K562 (cell line): ENCODE data around the gene LMBR1. TPM values are rescaled to one million over a fixed set of nuclear protein-coding genes. Genes with fewer than 3 reads are reported as not detected.
"Not testable (repeated sequence)": the region's sequence is repeated elsewhere in the genome, so short reads cannot be mapped to it uniquely, and the experiment has no call there.

Experiments
- ATAC-seq: fragments of 200-7000 bp; cut with Tn5 transposase; 3 replicates; pipeline ENCODE4 v1.9.1; 2020; ENCODE audit warnings: moderate library complexity
- BruUV-seq: library from RNA; stranded (reverse); fragments of 400-500 nt; replicated peaks from 2 replicates; lab custom pipeline; 2021; lab: Mats Ljungman, UMichigan
- CTCF ChIA-PET: fragments of 300-600 bp; formaldehyde crosslinking; extraction: SDS; loops from one replicate; lab custom pipeline; 2021; ENCODE audit warnings: low intra/inter-chr PET ratio; lab: Yijun Ruan, JAX
- POLR2A ChIA-PET: fragments of 300-600, 350-650 bp; sonication (Branson Sonifier 250); formaldehyde crosslinking; extraction: SDS; loops from one replicate; lab custom pipeline; 2021; ENCODE audit warnings: antibody characterized with exemption, inconsistent platforms; lab: Yijun Ruan, JAX
- DNase-seq, 4 experiments: peaks; one replicate each; pipeline versions ENCODE4 v3.0.0 to v3.0.0-alpha.2; 2011 to 2018; ENCODE audit warnings: low spot score in 3 of 4, mixed read lengths in 3 of 4; ENCODE audit errors: extremely low read depth in 1 of 4
- FAIRE-seq: peaks from 2 replicates; lab custom pipeline; 2011; peaks lifted over from hg19 to GRCh38; lab: Jason Lieb, UNC
- H2AFZ ChIP-seq: 2 replicates; pipeline ENCODE4 v1.6.0; 2011; ENCODE audit warnings: low read depth, low read length, control low read depth, inconsistent platforms
- H3K27ac ChIP-seq: fragments of 200-600 bp; 3 replicates; pipeline ENCODE4 v1.8.0; 2011; ENCODE audit warnings: low read depth, mild to moderate bottlenecking, control low read depth, inconsistent platforms, low read length, moderate library complexity, mixed read lengths; ENCODE audit errors: extremely low read depth
- H3K27me3 ChIP-seq, 2 experiments: fragments of 300-600 bp in 1 of 2; 2 replicates in 1 of 2; 3 replicates in 1 of 2; pipeline versions ENCODE4 v1.6.0 to v1.8.0; 2011; ENCODE audit warnings: inconsistent platforms in 2 of 2, low read length in 2 of 2, mild to moderate bottlenecking in 1 of 2, mixed read lengths in 1 of 2, moderate library complexity in 1 of 2; ENCODE audit not compliant: control insufficient read depth in 2 of 2, insufficient read depth in 2 of 2
- H3K36me3 ChIP-seq: fragments of 300-600 bp; 3 replicates; pipeline ENCODE4 v1.8.0; 2011; ENCODE audit warnings: mild to moderate bottlenecking, low read length, inconsistent platforms; ENCODE audit not compliant: control insufficient read depth, insufficient read depth
- H3K4me1 ChIP-seq, 2 experiments: fragments of 200-600 bp in 1 of 2; replicated peaks in 1 of 2; 2 replicates in 1 of 2; 3 replicates in 1 of 2; pipeline versions ENCODE4 v1.5.1 to v1.8.0; 2011; ENCODE audit warnings: inconsistent platforms in 2 of 2, low read length in 2 of 2, mild to moderate bottlenecking in 1 of 2, mixed read lengths in 1 of 2, moderate library complexity in 1 of 2; ENCODE audit not compliant: control insufficient read depth in 2 of 2, insufficient read depth in 2 of 2
- H3K4me2 ChIP-seq: 2 replicates; pipeline ENCODE4 v1.6.1; 2011; ENCODE audit warnings: low read length, control low read depth, inconsistent platforms, mixed read lengths; ENCODE audit not compliant: insufficient read depth
- H3K4me3 ChIP-seq: fragments of 200-600 bp; sonication (generic), shearing (Covaris generic); 2 replicates; pipeline ENCODE4 v1.5.1; 2016; ENCODE audit warnings: control low read depth, inconsistent platforms
- H3K79me2 ChIP-seq: fragments of 200-600 bp; 3 replicates; pipeline ENCODE4 v1.8.0; 2011; ENCODE audit warnings: low read length, inconsistent platforms; ENCODE audit not compliant: control insufficient read depth, insufficient read depth
- H3K9ac ChIP-seq, 2 experiments: 2 replicates each; pipeline versions ENCODE4 v1.6.0 to v1.6.1; 2011; ENCODE audit warnings: low read depth in 2 of 2, low read length in 2 of 2, control low read depth in 1 of 2, inconsistent platforms in 1 of 2, mild to moderate bottlenecking in 1 of 2, mixed read lengths in 1 of 2; ENCODE audit not compliant: insufficient read depth in 1 of 2
- H3K9me1 ChIP-seq: one replicate; pipeline ENCODE4 v1.6.0; 2011; ENCODE audit warnings: inconsistent platforms, mild to moderate bottlenecking, low read length, moderate library complexity; ENCODE audit not compliant: control insufficient read depth, insufficient read depth
- H3K9me3 ChIP-seq: replicated peaks from 2 replicates; pipeline ENCODE4 v1.5.1; 2011; ENCODE audit warnings: low read depth, low read length, inconsistent platforms; ENCODE audit not compliant: control insufficient read depth, insufficient read depth
- H4K20me1 ChIP-seq: replicated peaks from 2 replicates; pipeline ENCODE4 v1.6.1; 2011; ENCODE audit warnings: low read length, inconsistent platforms, mixed read lengths; ENCODE audit not compliant: control insufficient read depth, insufficient read depth
- BRD9 ChIP-seq: fragments of 450-650 bp; IDR thresholded peaks from 2 replicates; pipeline ENCODE4 v1.6.1; 2018; ENCODE audit warnings: low read depth; ENCODE audit not compliant: partially characterized antibody
- CC2D1A ChIP-seq: fragments of 450-650 bp; IDR thresholded peaks from 2 replicates; pipeline ENCODE4 v1.6.1; 2017; ENCODE audit warnings: mild to moderate bottlenecking
- DPF2 ChIP-seq: fragments of 450-650 bp; IDR thresholded peaks from 2 replicates; pipeline ENCODE4 v1.6.1; 2016
- EGR1 ChIP-seq: fragments of 450-650 bp; conservative IDR thresholded peaks from 2 replicates; pipeline ENCODE4 v1.6.1; 2017; ENCODE audit warnings: mild to moderate bottlenecking
- FOSL1 ChIP-seq: fragments of 200-800 bp; sonication (Bioruptor generic); conservative IDR thresholded peaks from 2 replicates; pipeline ENCODE4 v1.6.1; 2016; ENCODE audit warnings: missing genetic modification characterization, missing compliant biosample characterization
- KDM1A ChIP-seq, 2 experiments: fragments of 450-650 bp; IDR thresholded peaks; 2 replicates each; pipeline ENCODE4 v1.6.1; 2016; ENCODE audit warnings: mild to moderate bottlenecking in 2 of 2
- LCOR ChIP-seq: sonication (generic); formaldehyde crosslinking; IDR thresholded peaks from 2 replicates; pipeline ENCODE4 v1.8.0; 2022; ENCODE audit warnings: mild to moderate bottlenecking, missing genetic modification reagents
- MEIS2 ChIP-seq: fragments of 450-650 bp; IDR thresholded peaks from 2 replicates; pipeline ENCODE4 v1.6.1; 2014; ENCODE audit warnings: mild to moderate bottlenecking; ENCODE audit not compliant: partially characterized antibody
- NFE2 ChIP-seq: IDR thresholded peaks from 2 replicates; pipeline ENCODE4 v1.6.1; 2014; ENCODE audit warnings: antibody characterized with exemption, low read depth
- NR2C1 ChIP-seq, 2 experiments: fragments of 450-650 bp; IDR thresholded peaks; 2 replicates each; pipeline ENCODE4 v1.6.1; 2017; ENCODE audit warnings: mild to moderate bottlenecking in 2 of 2, antibody characterized with exemption in 1 of 2, inconsistent platforms in 1 of 2, missing compliant biosample characterization in 1 of 2, missing genetic modification characterization in 1 of 2
- SMARCA4 ChIP-seq: fragments of 450-650 bp; IDR thresholded peaks from 2 replicates; pipeline ENCODE4 v1.6.1; 2016
- TRIM24 ChIP-seq, 2 experiments: fragments of 450-650 bp; IDR thresholded peaks; 2 replicates each; pipeline ENCODE4 v1.6.1; 2016
- ZNF717 ChIP-seq: fragments of 250-450 bp; sonication (Bioruptor Pico); IDR thresholded peaks from 2 replicates; pipeline ENCODE4 v1.5.0; 2021
- WGBS: fragments of 100-300 bp; shearing (Covaris generic); methylation state at CpG from one replicate; pipeline ENCODE4 v1.1.6; 2016; ENCODE audit warnings: low coverage, mixed read lengths; ENCODE audit not compliant: insufficient coverage; ENCODE audit errors: missing lambda C conversion rate; 5-methylcytosine and 5-hydroxymethylcytosine counted together
- in situ Hi-C: fragments of 300-500 bp; cut with MboI; formaldehyde crosslinking; loops from 4 replicates; pipeline ENCODE4 v1.15.0; 2018; ENCODE audit warnings: inconsistent platforms, mixed read lengths
- intact Hi-C: fragments of 100-400 bp; cut with micrococcal nuclease; formaldehyde crosslinking; loops from 2 replicates; pipeline ENCODE4 v1.14.2; 2022
- polyA plus RNA-seq, 8 experiments: library from polyadenylated mRNA; depleted of rRNA in 4 of 8; stranded (reverse) in 5 of 8; unstranded in 3 of 8; fragments of >200 nt; fragmentation: Nextera tagmentation in 2 of 8; fragmentation: Illumina TruSeq in 1 of 8; extraction: Ambion mirVana in 2 of 8; extraction: Trizol in 1 of 8; gene quantifications; 2 replicates each; pipeline versions ENCODE4 v1.2.1 to v1.2.3, GENCODE V29; 2011 to 2014; ENCODE audit warnings: inconsistent platforms in 1 of 8, missing spikeins in 1 of 8
- total RNA-seq, 7 experiments: library from RNA; depleted of rRNA in 6 of 7; stranded (reverse); fragments of >200 nt in 6 of 7; fragmentation: Illumina TruSeq in 2 of 7; extraction: Trizol in 2 of 7; gene quantifications; 2 replicates each; pipeline versions ENCODE4 v1.2.1 to v1.2.3, GENCODE V29; 2011 to 2021; ENCODE audit warnings: low replicate concordance in 1 of 7
- TF ChIP-seq, protein P1 (sequence below), 2 experiments: fragments of 450-650 bp in 1 of 2; sonication (generic) in 1 of 2; formaldehyde crosslinking in 1 of 2; IDR thresholded peaks in 1 of 2; conservative IDR thresholded peaks in 1 of 2; 2 replicates each; pipeline versions ENCODE4 v1.6.1 to v1.8.1; 2016 to 2023; ENCODE audit warnings: mild to moderate bottlenecking in 2 of 2, moderate library complexity in 2 of 2, inconsistent platforms in 1 of 2, missing genetic modification reagents in 1 of 2

LMBR1 gene
- total and polyA plus RNA-seq, 9 of the 15 experiments (the other 6 are each of a cell fraction or from before 2014, with no cell fraction given), result 7.7 to 90.0 (median 59.9) TPM

GRCh38 chr7:156903232-156903909 lies 10.4 kb upstream of the LMBR1 start:
- peaks cover 3 to 8% of the 10 kb centered on the region in 2 experiments; a peak in 2 of 5 replicates for H3K4me1 ChIP-seq
- ATAC-seq, result no peak
- no peak for DNase-seq
- H2AFZ ChIP-seq, result no peak overlapping the region; the same call in 1 of the 2 replicates
- no peaks in the 10 kb centered on the region for H3K36me3 ChIP-seq
- 0 out of 2 replicates have a peak, but pooled peaks have one; percentile 19 for TF ChIP-seq ZNF717
- 0 out of 2 replicates have a peak, but pooled peaks have one; percentile 17 for TF ChIP-seq LCOR (CRISPR knock-in tag)
- TF ChIP-seq BRD9, result no peak
- WGBS, result 19% methylated on average over 10 of the region's 10 CpGs
- H3K4me3 ChIP-seq, result no peak overlapping the region
- no peaks in the 10 kb centered on the region for H4K20me1 ChIP-seq
- no peak overlapping the region for H3K9ac ChIP-seq
- no TSS peak for BruUV-seq
- in situ Hi-C loops (no loop called here), intact Hi-C loops (loop anchor here (10.0 kb wide), 2 partner anchors 151 to 231 kb away; partner anchors contain the start of gene UBE3C)
- H3K27ac ChIP-seq, result no peak overlapping the region
- no peak overlapping the region for H3K4me2 ChIP-seq
- no peaks in the 10 kb centered on the region for H3K9me3 ChIP-seq
- peak; percentile 37 for FAIRE-seq
- no peaks in the 10 kb centered on the region for H3K79me2 ChIP-seq
- H3K27me3 ChIP-seq, result no peaks in the 10 kb centered on the region
- ChIA-PET POLR2A (interaction anchor here (1.6 kb wide), 1 partner anchor 10 kb away, joined by 6 read pairs; the partner anchor contains the start of gene LMBR1), CTCF (no interaction called here)
- H3K9me1 ChIP-seq, result no peaks in the 10 kb centered on the region

GRCh38 chr7:156900093-156900492 lies 7.1 kb upstream of the LMBR1 start:
- POLR2A ChIA-PET, result interaction anchor here (0.6 kb wide), 2 partner anchors 262 to 1551 kb away, joined by 3 read pairs; no protein-coding TSS in a partner anchor
- CTCF ChIA-PET, BruUV-seq, H3K9me1 ChIP-seq, H4K20me1 ChIP-seq, H3K9me3 ChIP-seq, H3K4me2 ChIP-seq, H3K27ac ChIP-seq, H3K4me3 ChIP-seq, H3K27me3 ChIP-seq, FAIRE-seq, ATAC-seq, DNase-seq, H3K9ac ChIP-seq, H3K36me3 ChIP-seq, H3K79me2 ChIP-seq, in situ Hi-C loops: not testable (repeated sequence)
- peaks cover 6 to 19% of the 10 kb centered on the region in 2 experiments; a peak in 3 of 5 replicates for H3K4me1 ChIP-seq
- WGBS, result 43% methylated on average over 9 of the region's 9 CpGs
- H2AFZ ChIP-seq, result peak overlapping the region; percentile 33; the same call in 1 of the 2 replicates
- intact Hi-C loops, result loop anchor here (10.0 kb wide), 2 partner anchors 155 to 235 kb away; partner anchors contain the start of gene UBE3C
- 0 out of 2 replicates have a peak, but pooled peaks have one; percentile 3 for TF ChIP-seq NFE2
- TF ChIP-seq KDM1A (IDR thresholded peaks at IDR 0.05), result peak; percentile 60 to 76; a peak in 3 of 4 replicates
- TF ChIP-seq, protein P1, sequence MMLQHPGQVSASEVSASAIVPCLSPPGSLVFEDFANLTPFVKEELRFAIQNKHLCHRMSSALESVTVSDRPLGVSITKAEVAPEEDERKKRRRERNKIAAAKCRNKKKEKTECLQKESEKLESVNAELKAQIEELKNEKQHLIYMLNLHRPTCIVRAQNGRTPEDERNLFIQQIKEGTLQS (IDR thresholded peaks at IDR 0.05), result peak; percentile 87
- TF ChIP-seq, protein P1 (CRISPR knock-in tag; conservative IDR thresholded peaks at IDR 0.05), result not testable (repeated sequence)
- peak; percentile 75 for TF ChIP-seq EGR1
- TF ChIP-seq MEIS2, result peak; percentile 35
- TF ChIP-seq SMARCA4, result 0 out of 2 replicates have a peak, but pooled peaks have one; percentile 20
- 0 out of 2 replicates have a peak, but pooled peaks have one; percentile 31 for TF ChIP-seq FOSL1 (tag)
- peak; percentile 52; the same call in 1 of the 2 replicates for TF ChIP-seq CC2D1A
- TF ChIP-seq DPF2, result 0 out of 2 replicates have a peak, but pooled peaks have one; percentile 42
- 0 out of 2 replicates have a peak, but pooled peaks have one; percentile 17 for TF ChIP-seq NR2C1 (IDR thresholded peaks at IDR 0.05)
- TF ChIP-seq NR2C1 (tag; IDR thresholded peaks at IDR 0.05), result peak; percentile 11; the same call in 1 of the 2 replicates
- TF ChIP-seq TRIM24 (IDR thresholded peaks at IDR 0.05), result peak; percentile 22 to 43; a peak in 1 of 4 replicates
